ENCODE results near the gene SLC4A8.

DNA sequence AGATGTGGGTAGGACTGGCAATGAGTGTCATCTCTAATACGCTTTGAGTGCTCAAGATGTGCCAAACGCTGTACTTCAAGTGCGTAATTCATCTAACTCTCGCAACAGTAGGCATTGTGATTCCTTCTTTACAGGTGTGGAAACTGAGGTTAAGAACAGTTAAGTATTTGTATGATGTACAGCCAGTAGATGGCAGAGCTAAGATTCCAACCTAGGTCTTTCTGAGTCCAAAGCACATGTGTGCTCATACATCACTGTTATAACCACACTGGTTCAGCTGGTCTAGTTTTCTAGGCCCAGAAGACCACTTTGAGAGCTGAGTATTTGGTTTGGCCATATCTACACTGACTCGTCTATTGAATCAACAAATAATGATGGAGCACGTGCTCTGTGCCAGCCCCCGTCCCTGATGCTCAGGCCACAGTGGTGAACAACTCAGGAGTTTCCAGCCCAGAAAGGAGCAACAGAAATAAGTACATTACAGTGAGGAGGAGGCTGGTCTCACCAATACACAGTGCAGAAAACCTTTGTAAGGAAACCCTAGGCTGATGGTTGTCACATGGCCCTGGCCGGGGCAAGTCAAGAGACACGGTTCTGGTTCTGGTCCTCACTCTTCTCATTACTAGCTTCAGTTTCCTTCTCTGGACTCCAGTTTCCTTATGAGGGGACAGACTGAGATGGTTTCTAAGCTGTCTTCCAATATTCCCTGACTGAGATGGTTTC lies 97.1 kb downstream of the SLC4A8 start:
- no peak for TF ChIP-seq EZH2 (IDR thresholded peaks at IDR 0.05; ENCODE audit: borderline replicate concordance, low read depth, low read length, severe bottlenecking)
- TF ChIP-seq, protein P1, sequence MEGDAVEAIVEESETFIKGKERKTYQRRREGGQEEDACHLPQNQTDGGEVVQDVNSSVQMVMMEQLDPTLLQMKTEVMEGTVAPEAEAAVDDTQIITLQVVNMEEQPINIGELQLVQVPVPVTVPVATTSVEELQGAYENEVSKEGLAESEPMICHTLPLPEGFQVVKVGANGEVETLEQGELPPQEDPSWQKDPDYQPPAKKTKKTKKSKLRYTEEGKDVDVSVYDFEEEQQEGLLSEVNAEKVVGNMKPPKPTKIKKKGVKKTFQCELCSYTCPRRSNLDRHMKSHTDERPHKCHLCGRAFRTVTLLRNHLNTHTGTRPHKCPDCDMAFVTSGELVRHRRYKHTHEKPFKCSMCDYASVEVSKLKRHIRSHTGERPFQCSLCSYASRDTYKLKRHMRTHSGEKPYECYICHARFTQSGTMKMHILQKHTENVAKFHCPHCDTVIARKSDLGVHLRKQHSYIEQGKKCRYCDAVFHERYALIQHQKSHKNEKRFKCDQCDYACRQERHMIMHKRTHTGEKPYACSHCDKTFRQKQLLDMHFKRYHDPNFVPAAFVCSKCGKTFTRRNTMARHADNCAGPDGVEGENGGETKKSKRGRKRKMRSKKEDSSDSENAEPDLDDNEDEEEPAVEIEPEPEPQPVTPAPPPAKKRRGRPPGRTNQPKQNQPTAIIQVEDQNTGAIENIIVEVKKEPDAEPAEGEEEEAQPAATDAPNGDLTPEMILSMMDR (IDR thresholded peaks at IDR 0.05; ENCODE audit: extremely low read depth in 1 of 2, insufficient read depth in 1 of 2, low read depth in 1 of 2, low read length in 2 of 2): peak in 1 of 2 donors; percentile 12
- TF ChIP-seq POLR2AphosphoS5 (IDR thresholded peaks at IDR 0.05; ENCODE audit: insufficient read depth, low read depth, low read length): no peak
- TF ChIP-seq POLR2A (IDR thresholded peaks at IDR 0.05; ENCODE audit: low read depth, low read length): no peak
- no peak for TF ChIP-seq FOS (IDR thresholded peaks at IDR 0.05; ENCODE audit: borderline replicate concordance, insufficient read depth, low read length)
- no peak for TF ChIP-seq MYC (IDR thresholded peaks at IDR 0.05; ENCODE audit: low read depth, low read length)
